GM19023 (cell line): ENCODE data around the gene CKB.
"Not testable (repeated sequence)": the region's sequence is repeated elsewhere in the genome, so short reads cannot be mapped to it uniquely, and the experiment has no call there.

ENCODE experiments used
- ATAC-seq: cut with Tn5 transposase; IDR thresholded peaks from one replicate; pipeline ENCODE4 v1.9.1; 2021; ENCODE audit warnings: mild to moderate bottlenecking, moderate library complexity; ENCODE audit not compliant: unreplicated experiment

Gene CKB

GRCh38 chr14:103528146-103528586 is 5.5 kb upstream of the CKB start:
- no peak for ATAC-seq

GRCh38 chr14:103527408-103528145 is 4.9 kb upstream of the CKB start:
- ATAC-seq = peak; percentile 51

- no peak for ATAC-seq
Observed at GRCh38 chr14:103526914-103527248, 4.3 kb upstream of the CKB start.

- ATAC-seq = no peak
Observed at GRCh38 chr14:103526247-103526913, 3.8 kb upstream of the CKB start.

- not testable (repeated sequence) for ATAC-seq
Observed at GRCh38 chr14:103525430-103526246, 3.0 kb upstream of the CKB start.

GRCh38 chr14:103524002-103524935 is 1.6 kb upstream of the CKB start:
- no peak for ATAC-seq

GRCh38 chr14:103523575-103523954 is 935 bp upstream of the CKB start:
- no peak for ATAC-seq

GRCh38 chr14:103521951-103522563 is 573 bp downstream of the CKB start:
- no peak for ATAC-seq

- no peak for ATAC-seq
Observed at GRCh38 chr14:103521438-103521950, 1.1 kb downstream of the CKB start.

- ATAC-seq = no peak
Observed at GRCh38 chr14:103520657-103521437, 1.8 kb downstream of the CKB start.

GRCh38 chr14:103520269-103520656 is 2.4 kb downstream of the CKB start:
- no peak for ATAC-seq

GRCh38 chr14:103519837-103520212 is 2.8 kb downstream of the CKB start:
- ATAC-seq = no peak

GRCh38 chr14:103519043-103519836 is 3.4 kb downstream of the CKB start:
- no peak for ATAC-seq

GRCh38 chr14:103518422-103519042 is 4.1 kb downstream of the CKB start:
- no peak for ATAC-seq

GRCh38 chr14:103517721-103518421 is 4.8 kb downstream of the CKB start:
- ATAC-seq = no peak

GRCh38 chr14:103517174-103517566 is 5.5 kb downstream of the CKB start:
- ATAC-seq = no peak

GRCh38 chr14:103516426-103517173 is 6.0 kb downstream of the CKB start:
- ATAC-seq = no peak
